GM18858 (cell line): ENCODE results near the gene OTX2.

ENCODE experiments used
- ATAC-seq: cut with Tn5 transposase; IDR thresholded peaks from one replicate; pipeline ENCODE4 v1.9.1; 2021; ENCODE audit not compliant: unreplicated experiment

The OTX2 gene

DNA sequence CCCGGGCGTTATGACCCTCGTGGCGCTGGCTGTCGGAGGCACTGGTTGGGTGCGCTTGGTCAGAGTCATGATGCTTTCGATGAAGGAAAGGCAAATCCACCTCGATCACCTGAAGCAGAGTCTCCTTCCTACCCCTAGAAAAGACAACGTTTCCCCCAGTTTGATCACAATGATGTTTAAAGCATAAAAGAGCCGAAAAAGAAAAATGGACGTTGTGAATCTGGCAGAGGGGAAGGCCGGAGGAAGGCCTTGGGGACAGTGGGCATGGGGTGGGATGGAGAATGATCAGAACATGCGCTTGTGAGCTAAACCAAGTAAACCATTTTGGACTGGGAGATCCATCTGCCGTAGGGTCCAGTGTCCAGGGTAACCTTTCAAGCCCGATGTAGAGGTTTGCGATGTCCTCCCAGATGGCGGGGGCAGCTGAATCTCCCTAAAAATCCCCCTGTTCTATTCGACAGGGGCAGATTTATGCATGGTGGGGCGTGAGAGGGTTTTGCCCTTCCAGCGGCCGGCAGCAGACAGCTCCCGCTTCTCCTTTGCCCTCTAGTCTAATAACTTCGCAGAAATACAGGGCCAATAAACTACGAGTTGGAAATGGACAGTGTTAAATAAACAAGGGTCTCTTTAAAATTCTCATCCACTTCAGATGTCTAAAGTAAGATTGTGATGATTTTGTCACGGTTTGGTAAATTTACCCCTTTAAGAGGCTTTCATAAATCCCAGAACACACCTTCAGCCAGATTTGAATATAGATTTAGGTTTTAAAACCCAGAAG is 2.3 kb upstream of the OTX2 start:
- ATAC-seq: no peak

DNA sequence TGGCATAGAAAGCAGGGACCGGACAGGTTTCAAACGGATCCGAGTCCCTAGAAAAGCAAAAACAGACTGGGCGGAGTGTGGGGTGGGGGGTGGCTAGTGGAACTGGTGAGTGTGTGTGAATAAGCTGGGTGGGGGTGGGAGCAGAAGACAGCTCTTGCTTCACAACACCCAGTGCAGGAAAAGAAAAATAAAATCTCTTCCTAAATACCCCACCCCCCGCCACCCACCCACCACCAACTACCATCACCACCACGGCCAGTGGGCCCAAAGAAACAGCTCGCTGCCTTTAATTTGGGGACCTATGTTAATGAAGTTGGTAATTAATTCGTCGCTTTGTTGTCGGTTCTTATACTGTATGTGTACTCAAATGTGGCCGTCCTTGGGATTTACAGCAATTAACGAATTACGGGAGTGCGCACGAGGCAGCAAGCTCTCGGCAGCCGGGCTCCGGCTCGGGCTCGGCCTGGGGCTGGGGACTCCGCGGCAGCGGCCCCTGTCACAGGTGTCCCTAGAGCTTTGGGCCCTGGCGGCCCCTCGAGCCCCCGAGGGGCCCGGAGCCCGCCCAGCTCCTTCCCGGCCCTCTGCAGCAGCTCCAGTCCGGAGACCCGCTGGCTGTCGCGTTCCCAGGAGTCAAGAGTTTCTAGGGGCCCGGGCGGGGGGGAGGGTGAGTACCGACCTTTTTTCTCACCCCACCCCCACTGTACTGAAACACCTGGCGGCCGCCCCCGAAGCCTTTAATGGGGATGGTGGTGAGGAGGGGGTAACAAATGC is 1.5 kb upstream of the OTX2 start:
- ATAC-seq: no peak

DNA sequence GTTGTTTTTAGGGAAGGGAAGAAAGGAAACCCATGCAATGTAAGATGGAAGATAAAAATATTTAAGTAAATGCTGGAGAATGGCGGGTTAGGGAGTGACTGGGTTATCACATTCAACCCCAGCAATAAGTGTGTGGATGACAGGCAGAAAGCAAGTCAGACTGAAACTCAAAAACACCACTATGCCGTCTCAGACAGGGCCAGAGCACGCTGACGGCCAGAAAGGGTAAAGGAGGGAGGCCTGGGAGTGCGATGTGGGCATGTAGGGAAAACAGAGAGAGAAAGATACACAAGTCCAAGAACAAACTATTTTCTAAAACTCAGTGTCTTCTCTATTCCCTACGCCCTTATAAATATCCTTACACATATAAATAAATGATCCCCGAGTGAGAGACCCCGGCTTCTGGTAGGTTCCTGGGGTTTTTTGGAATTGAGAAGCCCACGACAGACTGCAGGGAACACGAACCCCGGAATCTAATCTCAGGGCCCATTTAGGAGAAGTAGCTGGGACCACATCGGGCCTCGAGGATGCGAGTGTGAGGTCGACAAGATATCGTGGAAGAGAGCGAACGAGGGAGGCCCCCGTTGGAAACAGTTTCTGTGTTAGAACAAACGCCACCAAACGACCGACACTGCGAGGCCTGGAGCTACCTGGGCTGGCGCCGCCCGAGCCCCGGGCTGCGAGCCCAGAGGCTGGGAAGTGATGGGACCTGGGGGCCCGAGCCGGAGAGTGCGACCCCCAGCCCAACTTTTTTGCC is 735 bp upstream of the OTX2 start:
- no peak for ATAC-seq

DNA sequence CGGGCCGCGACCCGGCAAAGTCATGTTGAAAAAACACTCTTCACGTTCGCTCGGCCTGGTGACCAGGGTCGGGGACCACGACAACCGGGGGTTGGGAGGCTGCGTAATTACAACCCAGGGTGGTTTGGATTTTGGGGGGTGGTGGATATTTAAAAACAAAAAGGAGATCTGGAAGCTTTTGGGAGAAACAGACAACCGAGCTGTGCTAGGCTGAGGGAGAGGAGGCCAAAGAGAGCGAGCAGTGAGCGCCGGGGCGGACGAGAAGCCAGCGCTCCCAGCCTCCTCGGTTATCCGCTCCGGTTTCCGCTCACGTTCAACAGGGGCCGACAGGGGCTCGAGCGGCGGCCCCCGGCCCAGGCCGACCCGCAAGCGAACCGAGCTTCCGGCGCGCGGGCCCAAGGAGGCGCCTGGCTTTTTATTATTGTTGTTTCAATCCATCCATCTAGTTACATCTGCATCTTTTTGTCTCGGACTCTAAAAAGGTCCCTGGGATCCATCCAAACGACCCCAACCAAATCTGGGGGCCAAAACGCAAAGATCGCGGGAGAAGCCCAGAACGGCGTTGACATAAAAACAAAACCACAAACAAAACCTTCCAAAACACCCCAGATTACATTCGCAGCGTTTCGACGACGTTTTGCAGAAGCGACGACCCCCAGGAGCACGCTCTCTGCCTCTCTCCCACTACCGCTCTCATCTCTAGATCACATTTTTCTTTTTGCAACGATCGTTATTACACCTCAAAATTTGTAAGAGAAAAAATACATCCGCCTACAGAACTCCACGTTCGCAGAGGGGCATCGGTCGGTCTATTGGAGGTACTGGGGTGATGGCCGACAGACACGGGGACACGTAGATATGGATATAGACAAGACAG is 771 bp downstream of the OTX2 start:
- ATAC-seq: no peak

DNA sequence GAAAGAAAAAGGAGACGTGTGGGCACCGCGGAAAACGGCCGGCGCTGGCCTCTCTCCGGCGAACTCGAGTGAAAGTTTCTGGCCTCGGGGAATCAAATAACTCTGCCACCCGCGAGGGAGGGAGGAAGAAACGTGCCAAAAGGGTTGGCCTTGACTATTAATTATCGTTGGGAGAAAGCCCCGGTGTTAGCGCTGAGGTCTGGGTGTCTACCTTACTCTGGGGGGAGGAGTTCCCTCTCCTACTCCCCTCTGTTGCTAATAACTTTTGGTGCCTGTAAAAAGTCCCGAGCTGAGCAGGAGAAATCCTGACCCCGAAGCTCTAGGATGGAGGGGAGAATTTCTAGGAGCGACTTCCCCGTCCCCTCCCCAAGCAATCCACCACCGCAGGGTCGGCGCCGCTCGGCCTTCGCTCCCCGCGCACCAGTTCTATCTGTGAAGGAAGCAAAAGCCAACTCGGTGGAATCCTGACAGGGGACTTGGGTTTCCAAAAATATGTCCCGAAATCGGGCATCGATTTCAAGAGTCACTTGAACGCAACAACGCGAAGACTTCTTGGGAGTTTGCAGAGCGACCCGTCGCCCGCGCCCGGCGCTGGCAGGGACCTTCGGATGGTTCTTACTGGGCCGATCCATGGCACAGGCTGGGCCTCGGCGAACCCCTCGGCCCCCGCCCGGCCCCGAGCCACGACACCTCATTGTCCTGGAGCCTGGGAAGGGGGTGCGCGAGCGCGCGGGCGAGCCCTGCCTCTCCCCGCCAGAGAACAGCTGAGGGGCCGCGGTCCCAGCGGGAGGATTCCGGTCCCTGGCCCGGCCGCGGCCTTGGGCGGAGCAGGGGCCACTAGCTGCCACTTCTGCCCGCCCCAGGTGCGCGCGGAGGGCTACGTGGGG is 1.7 kb downstream of the OTX2 start:
- no peak for ATAC-seq

DNA sequence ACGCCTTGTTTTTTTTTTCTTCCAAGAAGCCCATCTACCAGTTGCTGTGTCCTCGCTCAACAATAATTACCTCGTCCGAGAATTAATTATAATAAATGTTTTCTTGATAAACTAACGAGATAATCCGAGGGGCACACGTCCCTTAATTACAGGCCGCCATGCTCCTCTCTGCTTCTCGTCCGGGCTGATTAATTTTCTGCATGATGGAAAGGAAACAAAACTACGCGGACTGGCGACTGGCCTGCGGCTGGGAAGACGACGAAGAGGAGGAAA is 2.2 kb downstream of the OTX2 start:
- no peak for ATAC-seq

DNA sequence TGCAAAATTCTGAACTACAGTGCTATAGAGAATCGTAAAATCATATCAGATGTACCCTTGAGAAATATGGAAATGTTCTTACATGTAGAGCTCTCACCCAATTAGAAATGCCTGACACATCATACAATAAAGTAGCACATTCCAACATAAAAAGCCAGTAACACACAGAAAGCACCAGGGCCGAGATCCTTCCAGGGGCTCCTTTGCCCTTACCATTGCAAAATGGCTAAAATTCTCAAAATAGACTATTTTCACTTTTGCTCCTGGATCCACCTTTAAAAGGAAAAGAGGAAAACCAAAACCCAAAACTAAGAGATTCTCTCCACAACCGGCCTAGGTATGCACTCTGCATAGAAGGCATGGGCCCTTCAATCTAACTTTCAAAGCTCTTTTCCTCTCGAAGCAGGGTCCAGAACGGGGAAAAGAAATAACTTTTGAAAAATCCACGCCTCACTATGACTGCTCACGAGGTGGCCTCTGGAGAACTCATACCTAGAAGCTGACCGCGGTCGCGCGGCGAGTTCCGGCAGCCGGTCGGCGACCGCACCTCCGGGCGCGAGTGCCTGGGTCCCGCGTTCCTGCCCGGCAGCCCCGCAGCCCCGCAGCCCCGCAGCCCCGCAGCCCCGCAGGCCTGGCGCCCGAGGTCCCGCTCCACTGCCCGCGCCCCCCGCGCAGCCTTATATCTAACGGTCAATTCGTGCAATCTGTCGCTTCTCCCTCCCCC is 2.7 kb downstream of the OTX2 start:
- ATAC-seq: no peak

DNA sequence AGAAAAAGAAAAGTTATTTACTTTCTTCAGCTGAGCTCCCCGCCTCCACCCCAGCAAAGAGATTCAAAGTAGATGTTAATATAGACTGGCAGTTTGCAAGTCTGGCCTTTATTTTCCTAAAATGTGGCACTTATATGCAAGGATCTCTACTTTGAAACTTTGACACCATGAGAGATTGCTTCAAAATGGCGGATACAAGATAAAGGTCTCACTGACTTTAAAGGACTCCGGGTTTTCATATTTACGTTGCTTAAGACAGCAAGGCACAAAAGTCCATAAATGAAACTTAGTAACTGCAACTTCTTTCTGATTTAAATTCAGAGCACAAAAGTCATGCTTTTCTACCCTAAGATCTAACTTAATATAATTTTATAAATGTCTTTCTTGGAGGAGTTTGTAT is 3.5 kb downstream of the OTX2 start:
- ATAC-seq: no peak

DNA sequence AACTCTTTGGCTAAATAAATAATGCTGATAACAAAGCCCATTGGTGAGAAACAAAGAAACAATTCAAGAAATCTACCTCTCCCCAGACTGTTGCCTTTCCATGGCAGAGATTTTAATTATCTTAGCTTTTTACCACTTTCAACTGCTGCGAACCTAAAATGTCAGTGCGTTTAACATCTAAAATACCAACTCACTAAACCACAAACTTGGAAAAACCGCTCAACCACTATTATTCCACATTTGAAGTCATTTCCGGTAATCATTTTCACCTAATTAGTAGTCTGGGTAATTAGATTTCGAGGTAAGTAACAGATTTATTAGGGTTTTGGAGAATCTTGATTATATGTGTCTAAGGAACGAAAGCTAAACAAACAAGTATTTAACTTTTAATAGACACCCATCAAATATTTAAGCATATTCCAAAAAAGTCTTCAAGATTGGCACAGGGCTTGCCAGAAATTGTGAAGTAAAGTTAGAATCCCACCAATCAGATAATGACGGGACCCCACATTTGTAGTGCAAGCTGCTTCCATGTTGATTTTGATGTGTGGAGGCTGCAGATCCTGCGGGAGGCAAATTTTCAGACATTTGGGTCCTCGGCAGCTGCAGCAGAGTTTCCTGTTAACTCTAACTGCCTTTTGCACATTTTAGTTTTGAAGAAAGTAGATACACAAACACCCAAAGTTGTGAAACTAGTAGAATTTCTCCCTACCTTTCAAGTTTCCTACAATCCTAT is 4.1 kb downstream of the OTX2 start:
- no peak for ATAC-seq

DNA sequence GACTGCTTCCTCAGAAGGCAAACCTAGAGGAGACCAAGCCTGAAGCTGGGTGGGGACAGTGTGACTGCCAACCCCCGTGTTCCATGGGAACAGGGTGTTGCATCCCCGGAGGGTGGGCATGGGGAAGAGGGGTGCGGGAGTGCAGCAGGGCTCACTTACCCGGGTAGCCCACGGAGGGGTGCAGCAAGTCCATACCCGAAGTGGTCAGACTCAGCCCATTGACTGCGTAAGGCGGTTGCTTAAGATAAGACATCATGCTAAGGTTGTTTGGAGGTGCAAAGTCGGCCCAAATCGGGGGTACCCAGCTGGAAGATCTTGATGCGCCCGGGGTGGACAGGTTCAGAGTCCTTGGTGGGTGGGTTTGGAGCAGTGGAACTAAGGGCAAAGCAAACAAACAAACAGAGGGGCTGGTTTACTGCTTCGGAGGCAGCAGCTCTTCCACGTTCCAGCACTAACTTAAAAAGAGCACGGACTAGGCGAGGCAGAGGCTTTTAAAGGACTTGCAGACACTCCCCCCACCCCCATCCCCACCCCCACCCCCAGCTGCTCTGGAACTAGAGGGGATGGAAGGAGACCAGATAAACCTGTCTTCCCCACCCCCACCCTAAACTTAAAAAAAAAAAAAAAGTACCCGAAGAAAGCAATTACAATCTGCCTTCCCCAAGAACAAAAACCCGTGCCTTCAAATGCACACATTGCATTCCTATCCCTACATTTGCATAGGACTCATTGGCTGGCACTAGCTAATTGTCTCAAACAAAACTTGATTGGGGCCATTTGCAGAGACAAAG is 4.9 kb downstream of the OTX2 start:
- ATAC-seq: no peak

DNA sequence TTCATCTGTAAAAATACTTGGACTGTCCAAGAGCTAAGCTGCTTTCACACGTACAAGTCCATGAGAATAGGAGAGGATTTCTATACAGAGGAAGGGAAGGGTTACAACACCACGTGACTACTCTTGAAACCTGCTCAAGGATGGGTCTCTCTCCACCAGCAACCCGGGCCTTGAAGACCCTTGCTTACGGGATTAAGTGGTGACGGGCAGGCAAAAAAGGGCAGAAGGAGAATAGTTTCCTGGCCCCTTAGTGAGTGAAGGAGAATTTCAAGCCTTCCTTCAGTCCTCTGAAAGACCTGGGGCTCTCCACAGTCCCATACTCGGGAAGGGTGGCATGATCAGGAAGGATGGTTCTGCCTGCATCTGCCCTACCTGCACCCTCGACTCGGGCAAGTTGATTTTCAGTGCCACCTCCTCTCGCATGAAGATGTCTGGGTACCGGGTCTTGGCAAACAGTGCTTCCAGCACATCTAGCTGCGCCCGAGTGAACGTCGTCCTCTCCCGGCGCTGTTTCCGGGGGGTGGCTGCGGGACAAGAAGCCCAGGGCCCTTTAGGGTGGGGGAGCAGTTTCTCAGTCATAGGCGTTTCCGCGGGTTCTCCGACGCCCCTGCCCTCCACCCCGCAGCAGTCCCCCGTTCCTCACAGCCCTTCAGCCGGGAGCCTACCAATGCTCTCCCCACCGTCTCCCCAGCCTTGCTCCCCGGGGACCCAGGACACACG is 6.3 kb downstream of the OTX2 start:
- no peak for ATAC-seq

DNA sequence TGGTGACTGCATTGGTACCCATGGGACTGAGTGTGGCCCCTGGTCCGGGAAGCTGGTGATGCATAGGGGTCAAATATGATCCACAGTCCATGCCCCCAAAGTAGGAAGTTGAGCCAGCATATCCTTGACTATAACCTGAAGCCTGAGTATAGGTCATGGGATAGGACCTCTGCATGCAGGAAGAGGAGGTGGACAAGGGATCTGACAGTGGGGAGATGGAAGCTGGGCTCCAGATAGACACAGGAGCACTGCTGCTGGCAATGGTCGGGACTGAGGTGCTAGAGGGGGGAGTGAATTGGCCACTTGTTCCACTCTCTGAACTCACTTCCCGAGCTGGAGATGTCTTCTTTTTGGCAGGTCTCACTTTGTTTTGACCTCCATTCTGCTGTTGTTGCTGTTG is 8.4 kb downstream of the OTX2 start:
- ATAC-seq: no peak

DNA sequence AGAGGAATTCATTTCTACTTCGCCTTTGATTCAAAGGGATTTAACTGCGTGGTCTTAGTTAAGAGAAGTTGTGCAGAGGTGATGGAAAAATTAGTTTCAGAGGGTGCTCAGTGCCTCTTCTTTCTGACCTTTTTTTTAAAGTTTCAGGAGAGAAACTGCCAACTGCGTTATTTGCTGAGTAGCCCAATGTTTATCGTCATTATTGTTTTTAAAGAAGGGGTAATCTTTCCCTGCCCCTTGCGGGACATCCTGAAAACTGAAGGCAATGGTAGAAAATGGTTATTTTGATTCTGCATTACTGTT is 11.0 kb downstream of the OTX2 start:
- ATAC-seq: no peak

DNA sequence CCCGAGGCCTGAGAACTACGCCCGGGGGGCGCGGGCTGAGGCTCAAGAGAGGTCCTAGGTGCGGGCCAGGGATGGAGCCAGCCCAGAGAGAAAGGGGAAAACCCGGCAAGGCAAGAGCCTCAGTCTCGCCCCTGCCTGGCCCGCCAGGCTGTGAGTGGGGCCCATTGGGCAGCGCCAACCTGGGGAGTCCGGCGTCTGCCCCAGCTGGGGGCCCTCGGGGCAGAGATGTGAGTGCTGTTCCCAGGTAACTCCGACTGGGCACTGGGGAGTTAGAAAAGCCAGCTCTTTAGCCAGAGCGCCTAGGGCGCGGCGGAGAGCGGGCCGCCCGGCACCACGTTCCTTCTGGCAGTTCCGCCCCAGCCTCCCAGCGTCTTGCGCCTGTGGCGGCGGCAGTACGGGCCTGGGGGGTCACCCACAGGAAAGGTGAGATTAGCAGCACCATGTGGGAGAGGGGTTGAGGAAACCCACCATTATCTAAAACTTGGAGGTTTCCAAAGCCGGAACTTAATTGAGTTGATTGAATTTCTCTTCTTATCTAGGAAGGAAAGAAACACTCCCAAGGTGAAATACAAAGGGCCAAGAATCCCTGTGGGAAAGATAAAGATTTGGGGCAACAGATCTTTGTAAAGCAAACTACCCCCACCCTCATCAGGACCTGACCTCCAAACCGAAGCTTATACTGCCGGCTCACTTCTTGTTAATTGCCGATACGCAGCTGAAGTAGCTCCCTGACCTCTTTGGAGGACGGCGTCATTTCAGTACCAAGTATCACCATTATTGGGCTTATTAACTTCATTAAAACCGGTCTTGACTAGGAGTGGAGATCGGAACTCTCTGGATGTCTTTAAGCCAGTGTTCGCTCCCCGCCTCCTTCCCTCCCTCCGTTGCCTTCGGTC is 11.6 kb downstream of the OTX2 start:
- no peak for ATAC-seq

DNA sequence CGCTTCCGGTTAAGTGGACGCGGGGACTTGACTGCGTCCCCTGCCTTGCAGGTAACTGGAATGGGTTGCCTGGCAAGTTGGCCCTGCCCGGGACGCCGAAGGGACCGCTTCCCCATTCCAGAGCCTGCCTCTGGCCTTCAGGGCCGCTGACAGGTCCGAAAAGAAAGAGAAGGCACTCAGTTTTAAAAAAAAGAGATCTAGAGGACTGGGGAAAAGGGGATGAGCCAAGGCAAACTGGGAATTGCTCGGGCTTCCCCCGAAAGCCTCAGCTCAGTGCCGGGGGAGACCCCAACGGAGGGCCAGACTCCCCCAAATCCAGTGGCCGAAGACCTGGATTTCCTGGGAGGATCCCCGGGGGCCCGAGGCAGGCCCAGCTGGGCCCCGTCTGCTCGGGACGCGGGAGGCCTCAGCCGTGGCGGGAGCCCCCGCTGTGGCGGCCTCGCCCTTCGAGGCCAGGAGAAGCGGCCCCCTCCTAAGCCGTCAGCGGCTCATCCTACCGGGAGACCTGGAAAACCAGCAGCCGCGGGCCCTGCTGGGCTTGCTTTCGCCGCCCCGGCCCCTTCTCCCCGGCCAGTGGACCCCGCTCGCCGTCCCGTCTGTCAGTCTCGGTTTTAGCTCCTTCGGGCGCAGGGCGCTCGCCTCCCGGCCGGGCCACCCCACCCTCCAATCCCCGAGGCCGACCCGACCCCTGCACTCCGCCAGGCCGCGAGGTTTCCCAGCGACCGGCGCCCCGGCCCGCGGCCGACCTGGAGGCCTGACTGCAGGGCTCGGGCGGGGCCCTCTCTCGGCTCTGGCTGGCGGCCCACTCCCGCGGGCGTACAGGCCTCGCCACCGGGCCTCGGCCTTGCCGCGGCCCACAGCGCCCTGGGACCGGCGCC is 12.5 kb downstream of the OTX2 start:
- ATAC-seq: no peak
